ENCODE results near the gene FAM229A. TPM values are rescaled to one million over a fixed set of nuclear protein-coding genes. Genes with fewer than 3 reads are reported as not detected.

Gene FAM229A
- 1 to 10 TPM in 1 of 2 donors, under 1 TPM in 1; 0.89 to 7.5 TPM for total RNA-seq

- no peaks in the 10 kb centered on the region for H3K27me3 ChIP-seq
- no peak for TF ChIP-seq CTCF (IDR thresholded peaks at IDR 0.05)
- DNase-seq (ENCODE audit: low spot score), result no peak
- no peaks in the 10 kb centered on the region for H3K9me3 ChIP-seq
- H3K27ac ChIP-seq, result peak within 1 kb of the TSS in 1 of 2 donors; percentile 39
- peak within 1 kb of the TSS; percentile 24 to 44 for H3K4me3 ChIP-seq
- peaks cover 0 to 20% of the 10 kb centered on the region in 2 donors for H3K4me1 ChIP-seq
- peaks cover 29% of the 10 kb centered on the region for H3K36me3 ChIP-seq
These were observed at the start of gene FAM229A, which contains the start of gene TSSK3 for GRCh38 chr1:32362474-32363313. FAM229A (minus strand) TSS chr1:32362485; CDS start chr1:32362091, 394 bp downstream. TSSK3 (plus strand) TSS chr1:32362539; CDS start chr1:32362702, 163 bp downstream.

DNA sequence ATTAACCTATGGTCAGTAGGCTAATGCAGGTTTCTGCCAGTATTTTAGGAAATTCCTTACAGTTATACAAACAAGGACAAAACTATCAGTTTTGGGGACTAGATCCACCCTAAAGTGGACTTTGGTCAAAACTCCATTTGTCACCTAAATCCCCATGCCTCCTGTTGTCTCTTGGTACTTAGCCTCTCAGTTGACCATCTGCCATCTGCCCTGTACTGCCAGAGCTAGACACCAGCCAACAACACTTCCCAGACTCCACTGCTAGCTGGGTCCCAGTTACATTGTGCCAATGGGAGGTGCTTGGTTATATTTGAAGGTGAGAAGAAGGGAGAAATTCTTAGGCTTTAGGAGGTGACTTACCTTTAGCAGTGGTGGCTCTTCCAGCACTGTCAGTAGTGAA lies 49.0 kb upstream of the FAM229A start:
- no peak overlapping the region for H3K27ac ChIP-seq

GRCh38 chr1:32406629-32407111 lies 44.4 kb upstream of the FAM229A start:
- no peak for TF ChIP-seq CTCF (IDR thresholded peaks at IDR 0.05)
- Histone ChIP-seq H3K4me1 (no peaks in the 10 kb centered on the region), H3K36me3 (no peaks in the 10 kb centered on the region), H3K4me3 (no peak overlapping the region), H3K9me3 (no peaks in the 10 kb centered on the region), H3K27me3 (no peaks in the 10 kb centered on the region), H3K27ac (no peak overlapping the region)
- no peak for DNase-seq (ENCODE audit: low spot score)

More for the DNA sequence above, 49.0 kb upstream of the FAM229A start:
- Histone ChIP-seq H3K4me3 (no peak overlapping the region), H3K27me3 (no peaks in the 10 kb centered on the region), H3K36me3 (no peaks in the 10 kb centered on the region), H3K9me3 (peaks cover 0 to 7% of the 10 kb centered on the region in 2 donors), H3K4me1 (no peaks in the 10 kb centered on the region)
- no peak for TF ChIP-seq CTCF (IDR thresholded peaks at IDR 0.05)
- no peak for DNase-seq (ENCODE audit: low spot score)

- no peak overlapping the region for H3K4me3 ChIP-seq
- TF ChIP-seq CTCF (IDR thresholded peaks at IDR 0.05), result no peak
- H3K9me3 ChIP-seq, result no peaks in the 10 kb centered on the region
- no peaks in the 10 kb centered on the region for H3K36me3 ChIP-seq
- no peak overlapping the region for H3K27ac ChIP-seq
- no peaks in the 10 kb centered on the region for H3K27me3 ChIP-seq
- DNase-seq (ENCODE audit: low spot score), result no peak
- H3K4me1 ChIP-seq, result no peaks in the 10 kb centered on the region
These were observed 43.6 kb upstream of the FAM229A start for GRCh38 chr1:32405672-32406467.

DNA sequence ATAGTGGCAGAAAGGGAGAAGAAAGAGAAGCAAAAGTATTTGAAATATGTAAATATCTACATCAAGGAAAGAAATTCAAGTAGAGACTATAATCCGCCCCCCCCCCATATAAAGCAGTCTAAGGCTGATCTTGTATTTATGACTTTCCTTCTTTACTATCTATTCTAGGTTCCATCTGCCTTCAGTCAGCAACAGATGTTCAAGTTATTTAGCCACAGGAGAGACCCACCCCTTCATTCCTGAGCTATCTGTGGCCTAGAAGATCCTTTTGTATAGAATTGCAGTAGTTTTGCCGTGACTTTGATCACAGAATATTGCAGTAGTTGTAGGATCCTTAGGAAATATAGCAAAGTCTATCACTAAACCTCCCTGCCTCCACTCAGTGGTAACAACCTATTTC lies 42.7 kb upstream of the FAM229A start:
- Histone ChIP-seq H3K36me3 (no peaks in the 10 kb centered on the region), H3K27me3 (no peaks in the 10 kb centered on the region), H3K4me3 (no peak overlapping the region), H3K27ac (no peak overlapping the region), H3K9me3 (no peaks in the 10 kb centered on the region), H3K4me1 (no peaks in the 10 kb centered on the region)
- DNase-seq (ENCODE audit: low spot score), result no peak
- TF ChIP-seq CTCF (IDR thresholded peaks at IDR 0.05), result no peak
